ENCODE measurements around the gene ZMYM5.
"Not testable (repeated sequence)": the region's sequence is repeated elsewhere in the genome, so short reads cannot be mapped to it uniquely, and the experiment has no call there.

- not testable (repeated sequence) for TF ChIP-seq CTCF (IDR thresholded peaks at IDR 0.05 in 8 of 11, conservative IDR thresholded peaks at IDR 0.05 in 3 of 11); POLR2AphosphoS5 (IDR thresholded peaks at IDR 0.05)
These were observed 47.6 kb downstream of the ZMYM5 start for GRCh38 chr13:19815842-19816241.
